GM23338 (cell line): ENCODE results near the gene HGF. TPM values are rescaled to one million over a fixed set of nuclear protein-coding genes. Genes with fewer than 3 reads are reported as not detected.

Experiments
- ATAC-seq: fragments of 200-7000 bp; cut with Tn5 transposase; 3 replicates; pipeline ENCODE4 v1.9.1; 2020
- DNase-seq: peaks from one replicate; pipeline ENCODE4 v3.0.0-alpha.2; 2015; ENCODE audit warnings: low spot score
- H2AFZ ChIP-seq: fragments of 200-600 bp; sonication (generic); 2 replicates; pipeline ENCODE4 v1.8.0; 2016; ENCODE audit warnings: antibody characterized with exemption, mild to moderate bottlenecking, moderate library complexity
- H3F3A ChIP-seq: fragments of 200-600 bp; sonication (generic); replicated peaks from 2 replicates; pipeline ENCODE4 v1.8.0; 2017; ENCODE audit warnings: antibody characterized with exemption, mixed run types, low read depth
- H3K27ac ChIP-seq: fragments of 200-600 bp; sonication (generic); 2 replicates; pipeline ENCODE4 v1.6.1; 2016; ENCODE audit warnings: low read depth
- H3K27me3 ChIP-seq: fragments of 200-600 bp; sonication (generic); 2 replicates; pipeline ENCODE4 v1.8.0; 2016; ENCODE audit warnings: mild to moderate bottlenecking, mixed run types, moderate library complexity; ENCODE audit not compliant: insufficient read depth
- H3K36me3 ChIP-seq: fragments of 200-600 bp; sonication (generic); 2 replicates; pipeline ENCODE4 v1.8.0; 2016; ENCODE audit warnings: mild to moderate bottlenecking; ENCODE audit not compliant: insufficient read depth
- H3K4me1 ChIP-seq: fragments of 200-600 bp; sonication (generic); 2 replicates; pipeline ENCODE4 v1.8.0; 2016; ENCODE audit warnings: mild to moderate bottlenecking, moderate library complexity; ENCODE audit not compliant: insufficient read depth
- H3K4me2 ChIP-seq: fragments of 200-600 bp; sonication (generic); 2 replicates; pipeline ENCODE4 v1.7.1; 2017; ENCODE audit warnings: mixed run types
- H3K4me3 ChIP-seq: fragments of 200-600 bp; sonication (generic); 2 replicates; pipeline ENCODE4 v1.6.1; 2016; ENCODE audit warnings: mixed run types
- H3K79me2 ChIP-seq: fragments of 200-600 bp; sonication (generic); replicated peaks from 2 replicates; pipeline ENCODE4 v1.8.0; 2017; ENCODE audit warnings: mild to moderate bottlenecking; ENCODE audit not compliant: insufficient read depth
- H3K9me2 ChIP-seq: fragments of 200-600 bp; sonication (generic); 2 replicates; pipeline ENCODE4 v1.8.0; 2017; ENCODE audit not compliant: insufficient read depth
- H4K20me1 ChIP-seq: fragments of 200-600 bp; sonication (generic); replicated peaks from 2 replicates; pipeline ENCODE4 v1.8.0; 2017; ENCODE audit warnings: mild to moderate bottlenecking; ENCODE audit not compliant: insufficient read depth
- H3K27ac Mint-ChIP-seq: 2 replicates; pipeline ENCODE4 v1.8.0; 2020; ENCODE audit warnings: inconsistent platforms, mild to moderate bottlenecking, moderate library complexity, mixed read lengths
- H3K27me3 Mint-ChIP-seq: 3 replicates; pipeline ENCODE4 v1.8.0; 2022; ENCODE audit warnings: low read depth, mild to moderate bottlenecking, moderate library complexity, mixed read lengths, inconsistent platforms; ENCODE audit not compliant: insufficient read depth, poor library complexity
- H3K36me3 Mint-ChIP-seq: 3 replicates; pipeline ENCODE4 v1.8.0; 2021; ENCODE audit warnings: low read depth, mild to moderate bottlenecking, inconsistent platforms, moderate library complexity, mixed read lengths
- H3K4me1 Mint-ChIP-seq: 3 replicates; pipeline ENCODE4 v1.8.0; 2020; ENCODE audit warnings: mild to moderate bottlenecking, inconsistent platforms, mixed read lengths
- H3K4me3 Mint-ChIP-seq: 3 replicates; pipeline ENCODE4 v1.8.0; 2021; ENCODE audit warnings: moderate library complexity, mild to moderate bottlenecking, inconsistent platforms, mixed read lengths
- H3K9me3 Mint-ChIP-seq: 3 replicates; pipeline ENCODE4 v1.8.0; 2020; ENCODE audit warnings: moderate library complexity, mild to moderate bottlenecking, inconsistent platforms, mixed read lengths
- CTCF ChIP-seq, 2 experiments: fragments of 200-600 bp in 1 of 2; sonication (generic) in 1 of 2; conservative IDR thresholded peaks; 2 replicates each; pipeline versions ENCODE4 v1.5.1 to v1.6.1; 2016 to 2017; ENCODE audit warnings: antibody characterized with exemption in 2 of 2, low read depth in 2 of 2, mild to moderate bottlenecking in 2 of 2, moderate library complexity in 1 of 2
- ETS1 ChIP-seq: IDR thresholded peaks from 2 replicates; pipeline ENCODE4 v1.6.1; 2016; ENCODE audit warnings: antibody characterized with exemption
- NANOG ChIP-seq: IDR thresholded peaks from 2 replicates; pipeline ENCODE4 v1.6.1; 2016; ENCODE audit warnings: antibody characterized with exemption, borderline replicate concordance
- POLR2AphosphoS5 ChIP-seq: IDR thresholded peaks from 2 replicates; pipeline ENCODE4 v1.6.1; 2016; ENCODE audit warnings: antibody characterized with exemption, low read depth
- STAT1 ChIP-seq: IDR thresholded peaks from one replicate; pipeline ENCODE4 v1.6.1; 2016; ENCODE audit warnings: antibody characterized with exemption; ENCODE audit not compliant: unreplicated experiment
- ZNF114 ChIP-seq: fragments of 250-450 bp; sonication (Bioruptor Pico); IDR thresholded peaks from 2 replicates; pipeline ENCODE4 v1.5.0; 2020; ENCODE audit warnings: mild to moderate bottlenecking, moderate library complexity
- ZNF331 ChIP-seq: fragments of 250-450 bp; sonication (Bioruptor Pico); IDR thresholded peaks from 2 replicates; pipeline ENCODE4 v1.5.0; 2020; ENCODE audit warnings: low read depth, mild to moderate bottlenecking, moderate library complexity
- polyA plus RNA-seq: library from polyadenylated mRNA; unstranded; fragments of >200 nt; fragmentation: Nextera tagmentation; extraction: Ambion mirVana; gene quantifications from 2 replicates; pipeline ENCODE4 v1.2.1, GENCODE V29; 2016
- total RNA-seq: library from RNA; depleted of rRNA; stranded (reverse); fragments of >200 nt; shearing (Covaris generic); gene quantifications from 2 replicates; pipeline ENCODE4 v1.2.3, GENCODE V29; 2014
- TF ChIP-seq, protein P1 (sequence below): fragments of 250-450 bp; sonication (Bioruptor Pico); IDR thresholded peaks from 2 replicates; pipeline ENCODE4 v1.5.0; 2020; ENCODE audit warnings: mild to moderate bottlenecking, moderate library complexity

HGF gene
- total and polyA plus RNA-seq, 2 experiments from 2014 or later, result 0.24 to 1.1 TPM

DNA sequence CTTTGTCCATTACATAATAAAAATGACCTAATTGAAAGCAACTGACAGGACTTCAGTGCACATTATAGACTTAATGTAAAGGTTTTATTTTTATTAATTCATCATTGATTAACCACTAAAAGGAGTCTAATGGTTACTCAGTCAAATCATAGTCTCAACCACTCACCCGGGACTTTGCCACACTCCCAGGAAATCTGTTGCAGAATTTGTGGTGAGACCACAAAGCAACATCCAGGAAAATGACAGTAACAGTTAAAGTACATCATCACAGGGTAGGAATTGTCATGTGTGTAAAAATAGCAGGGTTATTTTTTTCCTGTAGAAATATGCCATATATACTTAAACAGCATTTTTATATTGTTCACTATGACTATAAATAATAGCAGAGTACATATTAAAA lies 6.3 kb upstream of the HGF start:
- Histone ChIP-seq H4K20me1 (no peaks in the 10 kb centered on the region), H2AFZ (no peak overlapping the region), H3K4me3 (no peak overlapping the region), H3K27ac (no peak overlapping the region), H3K9me2 (no peaks in the 10 kb centered on the region), H3K79me2 (no peaks in the 10 kb centered on the region), H3K4me1 (no peaks in the 10 kb centered on the region), H3K4me2 (no peak overlapping the region), H3K36me3 (no peaks in the 10 kb centered on the region), H3K27me3 (no peaks in the 10 kb centered on the region), H3F3A (no peaks in the 10 kb centered on the region)
- no peak for ATAC-seq
- TF ChIP-seq ZNF331 (CRISPR knock-in tag), result no peak
- TF ChIP-seq NANOG, result no peak
- no peak for TF ChIP-seq POLR2AphosphoS5
- TF ChIP-seq, protein P1, sequence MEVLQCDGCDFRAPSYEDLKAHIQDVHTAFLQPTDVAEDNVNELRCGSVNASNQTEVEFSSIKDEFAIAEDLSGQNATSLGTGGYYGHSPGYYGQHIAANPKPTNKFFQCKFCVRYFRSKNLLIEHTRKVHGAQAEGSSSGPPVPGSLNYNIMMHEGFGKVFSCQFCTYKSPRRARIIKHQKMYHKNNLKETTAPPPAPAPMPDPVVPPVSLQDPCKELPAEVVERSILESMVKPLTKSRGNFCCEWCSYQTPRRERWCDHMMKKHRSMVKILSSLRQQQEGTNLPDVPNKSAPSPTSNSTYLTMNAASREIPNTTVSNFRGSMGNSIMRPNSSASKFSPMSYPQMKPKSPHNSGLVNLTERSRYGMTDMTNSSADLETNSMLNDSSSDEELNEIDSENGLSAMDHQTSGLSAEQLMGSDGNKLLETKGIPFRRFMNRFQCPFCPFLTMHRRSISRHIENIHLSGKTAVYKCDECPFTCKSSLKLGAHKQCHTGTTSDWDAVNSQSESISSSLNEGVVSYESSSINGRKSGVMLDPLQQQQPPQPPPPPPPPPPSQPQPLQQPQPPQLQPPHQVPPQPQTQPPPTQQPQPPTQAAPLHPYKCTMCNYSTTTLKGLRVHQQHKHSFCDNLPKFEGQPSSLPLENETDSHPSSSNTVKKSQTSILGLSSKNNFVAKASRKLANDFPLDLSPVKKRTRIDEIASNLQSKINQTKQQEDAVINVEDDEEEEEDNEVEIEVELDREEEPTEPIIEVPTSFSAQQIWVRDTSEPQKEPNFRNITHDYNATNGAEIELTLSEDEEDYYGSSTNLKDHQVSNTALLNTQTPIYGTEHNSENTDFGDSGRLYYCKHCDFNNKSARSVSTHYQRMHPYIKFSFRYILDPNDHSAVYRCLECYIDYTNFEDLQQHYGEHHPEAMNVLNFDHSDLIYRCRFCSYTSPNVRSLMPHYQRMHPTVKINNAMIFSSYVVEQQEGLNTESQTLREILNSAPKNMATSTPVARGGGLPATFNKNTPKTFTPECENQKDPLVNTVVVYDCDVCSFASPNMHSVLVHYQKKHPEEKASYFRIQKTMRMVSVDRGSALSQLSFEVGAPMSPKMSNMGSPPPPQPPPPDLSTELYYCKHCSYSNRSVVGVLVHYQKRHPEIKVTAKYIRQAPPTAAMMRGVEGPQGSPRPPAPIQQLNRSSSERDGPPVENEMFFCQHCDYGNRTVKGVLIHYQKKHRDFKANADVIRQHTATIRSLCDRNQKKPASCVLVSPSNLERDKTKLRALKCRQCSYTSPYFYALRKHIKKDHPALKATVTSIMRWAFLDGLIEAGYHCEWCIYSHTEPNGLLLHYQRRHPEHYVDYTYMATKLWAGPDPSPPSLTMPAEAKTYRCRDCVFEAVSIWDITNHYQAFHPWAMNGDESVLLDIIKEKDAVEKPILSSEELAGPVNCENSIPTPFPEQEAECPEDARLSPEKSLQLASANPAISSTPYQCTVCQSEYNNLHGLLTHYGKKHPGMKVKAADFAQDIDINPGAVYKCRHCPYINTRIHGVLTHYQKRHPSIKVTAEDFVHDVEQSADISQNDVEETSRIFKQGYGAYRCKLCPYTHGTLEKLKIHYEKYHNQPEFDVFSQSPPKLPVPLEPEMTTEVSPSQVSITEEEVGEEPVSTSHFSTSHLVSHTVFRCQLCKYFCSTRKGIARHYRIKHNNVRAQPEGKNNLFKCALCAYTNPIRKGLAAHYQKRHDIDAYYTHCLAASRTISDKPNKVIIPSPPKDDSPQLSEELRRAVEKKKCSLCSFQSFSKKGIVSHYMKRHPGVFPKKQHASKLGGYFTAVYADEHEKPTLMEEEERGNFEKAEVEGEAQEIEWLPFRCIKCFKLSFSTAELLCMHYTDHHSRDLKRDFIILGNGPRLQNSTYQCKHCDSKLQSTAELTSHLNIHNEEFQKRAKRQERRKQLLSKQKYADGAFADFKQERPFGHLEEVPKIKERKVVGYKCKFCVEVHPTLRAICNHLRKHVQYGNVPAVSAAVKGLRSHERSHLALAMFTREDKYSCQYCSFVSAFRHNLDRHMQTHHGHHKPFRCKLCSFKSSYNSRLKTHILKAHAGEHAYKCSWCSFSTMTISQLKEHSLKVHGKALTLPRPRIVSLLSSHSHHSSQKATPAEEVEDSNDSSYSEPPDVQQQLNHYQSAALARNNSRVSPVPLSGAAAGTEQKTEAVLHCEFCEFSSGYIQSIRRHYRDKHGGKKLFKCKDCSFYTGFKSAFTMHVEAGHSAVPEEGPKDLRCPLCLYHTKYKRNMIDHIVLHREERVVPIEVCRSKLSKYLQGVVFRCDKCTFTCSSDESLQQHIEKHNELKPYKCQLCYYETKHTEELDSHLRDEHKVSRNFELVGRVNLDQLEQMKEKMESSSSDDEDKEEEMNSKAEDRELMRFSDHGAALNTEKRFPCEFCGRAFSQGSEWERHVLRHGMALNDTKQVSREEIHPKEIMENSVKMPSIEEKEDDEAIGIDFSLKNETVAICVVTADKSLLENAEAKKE (CRISPR knock-in tag), result no peak
- TF ChIP-seq ZNF114 (CRISPR knock-in tag), result no peak
- TF ChIP-seq STAT1, result no peak
- no peak for TF ChIP-seq ETS1
- TF ChIP-seq CTCF (conservative IDR thresholded peaks at IDR 0.05; ENCODE audit: low read depth in 2 of 2), result no peak
- H3K36me3 Mint-ChIP-seq, result no peaks in the 10 kb centered on the region
- peaks cover 3% of the 10 kb centered on the region for H3K27me3 Mint-ChIP-seq
- no peak for DNase-seq
- H3K27ac Mint-ChIP-seq, result no peak overlapping the region
- peaks cover 9% of the 10 kb centered on the region; the same call in 2 of the 3 replicates for H3K4me1 Mint-ChIP-seq
- no peaks in the 10 kb centered on the region for H3K9me3 Mint-ChIP-seq
- no peak overlapping the region for H3K4me3 Mint-ChIP-seq
